Stomach (tissue), 4 donors: ENCODE results near the gene TMPRSS11F.

Source experiments
- EP300 ChIP-seq: sonication (generic); formaldehyde crosslinking; IDR thresholded peaks from one replicate; pipeline ENCODE4 v1.6.1; 2017; ENCODE audit warnings: antibody characterized with exemption
- TF ChIP-seq, protein P1 (sequence below), 7 experiments: fragments of 450-650 bp in 4 of 7; fragments of 200-600 bp in 3 of 7; sonication (generic) in 3 of 7; IDR thresholded peaks; one replicate each; pipeline ENCODE4 v1.5.1; 2016 to 2019; ENCODE audit warnings: antibody characterized with exemption in 7 of 7, control low read depth in 2 of 7, mild to moderate bottlenecking in 1 of 7

DNA sequence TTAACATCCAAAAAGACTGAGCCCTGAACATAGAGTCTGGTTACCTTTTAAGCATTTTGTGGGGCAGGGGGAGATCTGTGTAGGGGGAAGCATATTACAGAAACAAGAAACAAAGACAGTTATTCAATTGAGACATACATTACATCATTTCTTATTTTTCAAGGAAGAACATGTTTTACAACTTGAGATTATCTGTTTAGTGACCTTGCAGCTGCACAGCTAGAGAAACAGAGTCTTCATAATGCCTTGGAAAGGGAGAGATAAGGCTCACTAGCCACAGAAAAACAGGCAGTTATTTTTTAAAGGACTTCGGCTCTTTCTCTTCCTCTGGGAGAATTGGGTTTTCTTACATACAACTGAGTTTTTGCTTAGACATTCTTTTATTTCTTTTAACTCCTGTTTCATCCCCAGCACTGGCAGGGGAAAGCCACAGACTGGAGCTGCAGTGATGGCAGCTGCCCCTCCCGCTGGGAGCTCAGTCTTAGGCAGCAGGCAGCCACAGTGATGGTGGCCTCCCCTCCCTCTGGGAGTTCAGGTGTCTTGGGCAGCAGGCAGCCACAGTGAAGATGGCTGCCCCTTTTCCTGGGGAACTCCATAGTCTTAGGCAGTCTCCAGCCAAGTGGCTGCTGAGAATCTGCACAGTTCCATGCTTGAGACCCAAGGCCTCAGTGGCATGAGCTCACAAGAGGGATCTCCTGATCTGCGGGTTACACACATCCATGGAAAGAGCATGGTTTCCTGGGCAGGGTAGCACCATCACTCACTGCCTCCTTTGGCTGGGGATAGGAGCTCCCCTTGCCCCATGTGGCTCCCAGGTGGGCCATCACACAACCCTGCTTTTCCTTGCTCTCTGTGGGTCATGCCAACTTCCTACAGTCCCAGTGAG lies 19.4 kb upstream of the TMPRSS11F start:
- TF ChIP-seq, protein P1, sequence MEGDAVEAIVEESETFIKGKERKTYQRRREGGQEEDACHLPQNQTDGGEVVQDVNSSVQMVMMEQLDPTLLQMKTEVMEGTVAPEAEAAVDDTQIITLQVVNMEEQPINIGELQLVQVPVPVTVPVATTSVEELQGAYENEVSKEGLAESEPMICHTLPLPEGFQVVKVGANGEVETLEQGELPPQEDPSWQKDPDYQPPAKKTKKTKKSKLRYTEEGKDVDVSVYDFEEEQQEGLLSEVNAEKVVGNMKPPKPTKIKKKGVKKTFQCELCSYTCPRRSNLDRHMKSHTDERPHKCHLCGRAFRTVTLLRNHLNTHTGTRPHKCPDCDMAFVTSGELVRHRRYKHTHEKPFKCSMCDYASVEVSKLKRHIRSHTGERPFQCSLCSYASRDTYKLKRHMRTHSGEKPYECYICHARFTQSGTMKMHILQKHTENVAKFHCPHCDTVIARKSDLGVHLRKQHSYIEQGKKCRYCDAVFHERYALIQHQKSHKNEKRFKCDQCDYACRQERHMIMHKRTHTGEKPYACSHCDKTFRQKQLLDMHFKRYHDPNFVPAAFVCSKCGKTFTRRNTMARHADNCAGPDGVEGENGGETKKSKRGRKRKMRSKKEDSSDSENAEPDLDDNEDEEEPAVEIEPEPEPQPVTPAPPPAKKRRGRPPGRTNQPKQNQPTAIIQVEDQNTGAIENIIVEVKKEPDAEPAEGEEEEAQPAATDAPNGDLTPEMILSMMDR (IDR thresholded peaks at IDR 0.05) = no peak
- TF ChIP-seq EP300 = no peak
